GM18870 (cell line): ENCODE results near the gene IFITM1.
"Not testable (repeated sequence)": the region's sequence is repeated elsewhere in the genome, so short reads cannot be mapped to it uniquely, and the experiment has no call there.

Experiments
- ATAC-seq: cut with Tn5 transposase; IDR thresholded peaks from one replicate; pipeline ENCODE4 v1.9.1; 2021; ENCODE audit warnings: moderate library complexity; ENCODE audit not compliant: unreplicated experiment

IFITM1 gene

DNA sequence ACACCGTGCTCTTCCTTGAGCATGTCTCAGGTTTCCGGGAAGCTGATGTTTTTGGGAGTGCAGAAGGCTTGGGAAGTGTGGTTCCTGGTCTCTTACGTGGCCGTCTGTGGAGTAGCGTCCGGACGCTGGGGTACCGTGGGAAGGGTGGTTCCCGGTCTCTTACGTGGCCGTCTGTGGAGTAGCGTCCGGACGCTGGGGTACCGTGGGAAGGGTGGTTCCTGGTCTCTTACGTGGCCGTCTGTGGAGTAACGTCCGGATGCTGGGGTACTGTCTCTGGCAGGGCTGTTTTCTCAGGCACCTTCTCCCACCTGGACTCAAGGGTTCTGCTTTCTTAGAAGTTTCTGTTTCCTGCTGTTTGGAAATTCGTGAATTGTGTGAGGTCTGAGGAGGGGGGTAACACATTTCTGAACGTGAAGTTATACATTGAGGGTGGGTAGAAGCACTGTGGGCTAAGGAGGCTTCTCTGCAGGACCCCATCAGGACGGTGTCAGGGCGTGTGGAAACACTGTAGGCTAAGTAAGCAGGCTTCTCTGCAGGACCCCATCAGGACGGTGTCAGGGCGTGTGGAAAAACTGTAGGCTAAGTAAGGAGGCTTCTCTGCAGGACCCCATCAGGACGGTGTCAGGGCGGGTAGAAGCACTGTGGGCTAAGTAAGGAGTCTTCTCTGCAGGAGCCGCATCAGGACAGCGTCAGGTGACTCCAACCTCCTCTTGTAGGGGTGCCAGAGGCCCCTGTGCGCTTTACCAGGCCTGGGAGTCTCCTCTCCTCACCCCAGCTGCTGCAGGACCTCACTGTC is 12.2 kb downstream of the IFITM1 start:
- ATAC-seq: no peak

- no peak for ATAC-seq
These were observed 12.7 kb downstream of the IFITM1 start for GRCh38 chr11:326592-326841.

DNA sequence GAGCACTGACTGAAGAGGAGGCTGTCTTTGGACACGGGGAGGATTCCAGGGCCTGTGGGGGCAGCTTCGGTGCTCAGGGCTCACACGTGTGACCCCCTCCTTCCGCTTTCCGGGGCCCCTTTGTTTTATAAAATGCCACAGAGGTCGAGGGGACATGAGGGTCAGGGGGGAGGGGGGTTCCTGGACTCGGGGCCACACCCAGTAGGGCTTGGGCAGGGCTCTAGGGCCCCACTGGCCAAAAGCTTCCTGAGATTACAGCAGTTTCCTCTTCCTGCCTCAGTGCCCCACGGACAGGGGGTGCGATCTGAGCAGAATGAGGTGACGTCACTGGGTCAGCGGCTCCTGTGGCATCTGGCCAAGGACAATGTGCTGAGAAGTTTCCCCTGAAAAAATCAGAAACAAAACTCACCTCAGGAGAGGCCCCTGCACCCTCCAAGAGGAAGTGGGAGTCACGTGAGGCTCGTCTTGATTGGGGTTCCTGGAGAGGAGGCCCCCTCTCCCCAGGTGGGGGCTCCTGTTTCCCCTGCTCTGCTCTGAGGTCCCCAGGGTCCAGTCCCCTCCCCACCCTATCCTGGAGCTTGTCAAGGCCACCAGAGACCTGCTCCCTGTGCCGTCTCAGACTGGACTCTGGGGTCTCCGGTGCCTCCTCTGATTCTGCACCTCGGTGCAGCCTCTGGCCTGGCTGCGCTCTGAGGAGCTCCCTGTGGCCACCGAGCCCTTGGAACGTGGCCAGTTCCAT is 13.2 kb downstream of the IFITM1 start:
- ATAC-seq: no peak

DNA sequence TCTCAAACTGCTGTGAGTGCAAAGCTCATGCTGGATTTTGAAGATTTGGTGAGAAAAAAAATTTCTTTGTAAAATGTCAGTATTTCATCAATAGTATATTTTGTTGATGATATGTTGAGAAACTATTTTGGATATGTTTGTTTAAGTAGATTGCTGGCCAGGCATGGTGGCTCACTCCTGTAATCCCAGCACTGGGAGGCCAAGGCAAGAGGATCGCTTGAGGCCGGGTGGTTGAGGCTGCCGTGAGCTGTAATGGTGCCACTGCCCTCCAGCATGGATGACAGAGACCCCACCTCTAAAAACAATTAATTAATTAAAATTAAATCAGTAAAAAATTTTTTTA is 13.7 kb downstream of the IFITM1 start:
- ATAC-seq: no peak

GRCh38 chr11:328012-328411 is 14.2 kb downstream of the IFITM1 start:
- no peak for ATAC-seq

- ATAC-seq: not testable (repeated sequence)
These were observed 14.8 kb downstream of the IFITM1 start for GRCh38 chr11:328516-329100.

- ATAC-seq: no peak
These were observed 16.0 kb downstream of the IFITM1 start for GRCh38 chr11:329886-330253.

GRCh38 chr11:330307-330693 is 16.5 kb downstream of the IFITM1 start:
- no peak for ATAC-seq

GRCh38 chr11:330694-331357 is 17.0 kb downstream of the IFITM1 start:
- no peak for ATAC-seq

GRCh38 chr11:331358-332060 is 17.7 kb downstream of the IFITM1 start:
- no peak for ATAC-seq

GRCh38 chr11:332651-333480 is 19.0 kb downstream of the IFITM1 start:
- ATAC-seq: no peak

DNA sequence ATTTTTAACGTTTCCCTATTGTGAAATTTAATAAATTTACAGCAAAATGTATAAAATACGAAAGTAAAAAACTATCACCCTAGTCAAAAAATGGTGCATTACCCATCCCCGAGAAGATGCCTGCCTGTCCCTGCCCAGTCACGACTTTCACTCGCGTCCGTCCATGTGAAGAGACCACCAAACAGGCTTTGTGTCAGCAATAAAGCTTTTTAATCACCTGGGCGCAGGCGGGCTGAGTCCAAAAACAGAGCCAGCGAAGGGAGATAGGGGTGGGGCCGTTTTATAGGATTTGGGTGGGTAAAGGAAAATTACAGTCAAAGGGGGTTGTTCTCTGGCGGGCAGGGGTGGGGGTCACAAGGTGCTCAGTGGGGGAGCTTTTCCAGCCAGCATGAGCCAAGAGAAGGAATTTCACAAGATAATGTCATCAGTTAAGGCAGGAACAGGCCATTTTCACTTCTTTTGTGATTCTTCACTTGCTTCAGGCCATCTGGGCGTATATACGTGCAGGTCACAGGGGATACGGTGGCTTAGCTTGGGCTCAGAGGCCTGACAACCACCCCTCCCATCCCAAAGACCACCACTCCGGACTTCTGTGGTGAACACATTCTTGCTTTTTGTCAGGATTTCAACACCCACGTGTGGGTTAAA is 19.9 kb downstream of the IFITM1 start:
- ATAC-seq: not testable (repeated sequence)

- no peak for ATAC-seq
These were observed 20.6 kb downstream of the IFITM1 start for GRCh38 chr11:334264-334994.

GRCh38 chr11:335779-336658 is 22.2 kb downstream of the IFITM1 start:
- no peak for ATAC-seq

DNA sequence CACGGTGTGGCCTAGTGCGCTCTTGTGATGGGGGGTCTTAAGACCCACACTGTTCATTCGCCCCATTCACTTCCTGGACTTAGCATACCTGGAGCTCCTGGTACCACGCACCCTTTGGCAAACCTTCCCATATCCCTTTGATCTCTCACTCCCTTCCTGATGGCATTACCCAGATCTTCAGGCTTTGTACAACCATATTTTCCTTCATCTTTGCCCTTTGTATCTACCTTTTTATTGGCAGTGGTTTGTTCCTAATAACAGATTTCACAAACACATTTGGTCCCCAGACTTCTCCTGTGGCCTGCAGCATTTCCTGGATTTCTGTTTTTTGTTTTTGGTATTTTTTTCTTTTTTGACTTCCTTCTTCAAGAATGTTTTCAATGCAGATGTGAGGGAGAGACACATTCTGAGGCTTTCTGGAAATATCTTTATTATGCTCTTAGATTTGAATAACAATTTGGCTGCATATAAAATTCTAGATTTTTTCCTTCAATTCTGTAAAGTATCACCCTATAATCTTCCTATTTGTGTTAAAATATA is 22.9 kb downstream of the IFITM1 start:
- ATAC-seq: no peak

DNA sequence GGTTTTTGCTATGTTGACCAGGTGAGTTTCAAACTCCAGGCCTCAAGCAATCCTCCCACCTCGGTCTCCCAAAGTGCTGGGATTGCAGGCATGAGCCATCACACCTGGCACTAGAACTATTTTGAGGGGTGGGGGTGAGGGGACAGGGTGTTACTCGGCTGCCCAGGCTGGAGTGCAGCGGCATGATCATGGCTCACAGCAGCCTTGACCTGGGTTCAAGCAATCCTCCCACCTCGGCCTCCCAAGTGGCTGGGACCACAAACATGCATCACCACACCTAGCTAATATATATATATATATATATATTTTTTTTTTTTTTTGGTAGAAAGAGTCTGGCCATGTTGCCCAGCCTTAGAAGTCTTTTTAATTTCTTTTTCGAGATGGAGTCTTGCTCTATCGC is 23.9 kb downstream of the IFITM1 start:
- no peak for ATAC-seq

GRCh38 chr11:339963-340362 is 26.1 kb downstream of the IFITM1 start:
- ATAC-seq: no peak
